Sigmoid colon (tissue), 4 donors: ENCODE data around the gene PELI1.

ENCODE experiments used
- CTCF ChIP-seq, 4 experiments: fragments of 450-650 bp in 3 of 4; fragments of 200-600 bp in 1 of 4; IDR thresholded peaks; one replicate each; pipeline ENCODE4 v1.5.1; 2016 to 2019; ENCODE audit warnings: antibody characterized with exemption in 4 of 4, mild to moderate bottlenecking in 3 of 4, moderate library complexity in 2 of 4
- POLR2A ChIP-seq, 2 donors: fragments of 450-650 bp; IDR thresholded peaks; one replicate each; pipeline ENCODE4 v1.6.1; 2016; ENCODE audit warnings: antibody characterized with exemption in 2 of 2, mild to moderate bottlenecking in 2 of 2, moderate library complexity in 2 of 2
- POLR2AphosphoS5 ChIP-seq, 4 donors: sonication (generic); formaldehyde crosslinking; IDR thresholded peaks; one replicate each; pipeline ENCODE4 v1.6.1; 2017; ENCODE audit warnings: antibody characterized with exemption in 4 of 4

GRCh38 chr2:64128406-64128805, 15.8 kb downstream of the PELI1 start:
- TF ChIP-seq CTCF (IDR thresholded peaks at IDR 0.05) (no peak), POLR2A (IDR thresholded peaks at IDR 0.05) (no peak), POLR2AphosphoS5 (IDR thresholded peaks at IDR 0.05) (no peak)
